ENCODE measurements around the gene GRAMD1A.

GRCh38 chr19:34957830-34958751, 42.0 kb upstream of the GRAMD1A start:
- TF ChIP-seq CTCF (IDR thresholded peaks at IDR 0.05; ENCODE audit: low read depth, low read length, poor library complexity, severe bottlenecking): no peak
- no peak for TF ChIP-seq EZH2phosphoT487 (IDR thresholded peaks at IDR 0.05; ENCODE audit: borderline replicate concordance, low read length)
